Stimulated activated CD8-positive, alpha-beta memory T cell treated with anti-CD3 and anti-CD28 coated beads, Interleukin-15, amount 100 ng/mL, for 4 hours (primary cell): ENCODE data around the gene PHF10.
A peak's percentile ranks its signal among the peaks of the same experiment; 100 is the strongest.
"Not testable (repeated sequence)": the region's sequence is repeated elsewhere in the genome, so short reads cannot be mapped to it uniquely, and the experiment has no call there.

ENCODE experiments used
- DNase-seq, 2 donors: peaks; one replicate each; pipeline ENCODE4 v3.0.0-alpha.2; 2020; ENCODE audit warnings: low read depth in 2 of 2

PHF10 gene

DNA sequence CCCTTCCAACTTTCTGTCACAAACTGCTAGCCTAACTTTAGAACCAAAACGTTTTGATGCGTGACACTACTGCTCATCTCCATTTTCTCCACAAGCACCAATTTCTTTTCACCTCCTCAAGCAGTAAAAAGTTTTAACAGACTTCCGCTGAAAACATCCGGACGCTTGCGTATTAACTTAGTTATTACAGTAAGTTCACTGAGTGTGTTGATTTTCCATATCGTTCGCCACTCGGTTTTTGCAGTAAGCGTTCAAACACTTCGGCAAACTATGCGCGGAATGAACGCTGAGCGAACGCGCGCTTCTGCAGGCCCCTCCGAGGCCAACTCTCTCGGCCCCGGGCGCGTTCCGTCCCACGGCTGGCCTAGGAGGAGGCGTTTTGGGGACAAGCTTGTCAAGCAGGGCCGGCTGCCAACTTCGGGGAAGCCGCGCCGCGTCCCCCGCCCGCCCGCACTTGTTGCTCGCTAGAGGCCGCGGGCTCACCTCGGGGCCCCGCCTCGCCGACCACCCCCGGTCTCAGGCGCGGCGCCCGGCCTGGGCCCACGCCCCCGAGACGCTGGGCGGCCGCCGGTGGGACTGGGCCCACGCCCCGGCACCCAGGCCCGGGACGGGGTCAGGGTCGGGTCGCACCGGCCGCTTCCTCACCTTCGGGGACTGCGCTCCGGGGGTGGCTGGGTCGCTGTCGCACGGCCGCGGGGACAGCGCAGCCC is 945 bp downstream of the PHF10 start:
- DNase-seq = peak; percentile 37 to 56

DNA sequence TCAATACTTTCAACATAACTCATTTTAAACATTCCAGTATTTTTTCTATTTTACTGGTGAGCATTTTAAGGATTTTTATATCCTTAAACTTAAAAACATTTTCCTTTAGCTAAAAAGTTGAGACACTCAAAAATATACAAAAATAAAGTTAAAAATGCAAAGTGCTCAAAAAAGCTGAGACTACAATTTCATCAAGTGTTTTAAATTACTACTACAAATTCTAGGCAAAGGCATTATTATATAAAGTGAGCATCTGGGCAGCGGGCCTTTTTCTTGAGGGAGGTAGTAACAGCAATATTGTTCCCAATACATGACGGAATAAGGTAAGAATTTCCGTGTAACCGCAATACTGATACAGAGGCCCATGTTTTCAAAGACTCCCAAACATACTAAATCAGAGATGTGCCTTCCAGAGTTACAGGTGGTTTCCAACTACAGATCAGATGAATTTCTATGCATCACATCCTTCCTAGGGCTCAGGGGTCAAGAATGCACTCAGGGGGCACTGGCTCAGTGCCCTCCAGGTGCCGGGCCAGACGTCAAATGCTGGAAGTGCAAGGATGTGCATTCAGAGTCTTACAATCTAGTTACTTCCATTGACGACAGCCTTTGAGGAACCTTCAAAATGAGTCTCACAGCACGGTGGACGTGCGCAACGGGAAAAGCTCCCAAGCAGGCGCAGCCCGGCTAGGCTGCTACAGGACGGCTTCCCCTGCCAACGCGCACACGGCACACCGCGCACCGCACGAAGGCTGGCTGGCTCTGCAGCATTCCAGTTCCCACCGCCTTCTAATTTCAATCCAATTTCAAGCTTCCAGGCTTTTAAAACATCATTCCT is 1.7 kb downstream of the PHF10 start:
- DNase-seq = no peak

DNA sequence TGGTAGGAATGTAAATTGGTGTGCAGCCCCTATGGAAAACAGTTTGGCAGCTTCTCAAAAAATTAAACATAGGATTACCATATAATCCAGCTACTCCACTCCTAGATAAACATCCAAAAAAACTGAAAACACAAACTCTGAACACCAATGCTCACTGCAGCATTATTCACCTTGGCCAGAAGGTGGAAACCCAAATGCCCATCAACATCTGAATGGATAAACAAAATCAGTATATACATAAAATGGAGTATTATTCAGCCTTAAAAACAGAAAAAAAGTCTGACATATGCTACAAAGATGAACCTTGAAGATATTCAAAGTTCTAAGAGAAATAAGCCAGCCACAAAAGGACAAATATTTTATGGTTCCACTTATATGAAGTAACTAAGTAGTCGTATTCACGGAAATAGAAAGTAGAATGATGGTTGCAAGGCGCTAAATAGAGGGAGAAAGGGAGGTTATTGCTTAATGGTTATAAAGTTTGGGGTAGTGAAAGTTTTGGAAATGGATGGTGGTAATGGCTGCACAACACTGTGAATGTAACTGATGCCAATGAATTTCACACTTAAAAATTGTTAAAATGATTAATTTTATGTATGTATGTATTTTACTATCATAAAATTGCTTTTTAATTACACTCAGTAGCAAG is 4.0 kb downstream of the PHF10 start:
- DNase-seq = no peak

- no peak for DNase-seq
Measured at GRCh38 chr6:169719117-169719516, 5.2 kb downstream of the PHF10 start.

DNA sequence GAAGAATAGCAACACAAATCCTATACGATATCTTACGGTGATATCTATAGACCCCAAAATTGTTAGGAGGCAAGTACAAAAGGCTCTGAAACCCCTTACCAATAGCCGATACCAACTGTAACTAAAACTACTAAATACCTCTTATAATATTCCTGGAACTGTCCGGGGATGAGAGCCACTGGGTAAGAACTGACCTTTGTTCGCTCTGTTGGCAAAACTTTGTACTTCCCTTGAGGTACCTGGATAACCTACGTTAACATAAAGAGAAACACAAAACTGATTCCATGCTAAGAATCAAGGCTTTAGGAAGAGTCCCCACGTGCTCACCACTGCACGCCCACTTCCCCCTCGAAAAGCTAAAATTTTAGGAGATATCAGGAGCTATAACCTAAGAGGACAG is 9.7 kb downstream of the PHF10 start:
- DNase-seq = no peak

DNA sequence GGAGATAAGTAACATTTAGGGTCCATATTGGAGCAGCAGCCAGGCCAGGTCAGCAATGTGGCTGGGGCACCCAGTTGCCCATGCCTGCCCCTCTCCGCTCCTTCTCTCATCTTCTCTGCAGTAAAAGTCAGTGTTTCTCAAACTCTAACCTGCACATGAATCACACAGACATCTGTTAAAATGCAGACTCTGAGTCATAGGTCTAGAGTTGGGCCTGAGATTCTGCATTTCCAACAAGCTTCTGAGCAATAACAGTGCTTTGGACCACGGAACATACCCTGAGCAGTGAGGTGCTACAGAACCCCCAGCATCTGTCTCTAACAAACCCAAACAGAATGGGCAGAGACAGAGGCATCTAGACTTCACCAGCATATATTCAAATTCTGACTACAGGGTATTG is 10.1 kb downstream of the PHF10 start:
- DNase-seq = no peak

GRCh38 chr6:169710009-169710408 is 14.3 kb downstream of the PHF10 start:
- no peak for DNase-seq

DNA sequence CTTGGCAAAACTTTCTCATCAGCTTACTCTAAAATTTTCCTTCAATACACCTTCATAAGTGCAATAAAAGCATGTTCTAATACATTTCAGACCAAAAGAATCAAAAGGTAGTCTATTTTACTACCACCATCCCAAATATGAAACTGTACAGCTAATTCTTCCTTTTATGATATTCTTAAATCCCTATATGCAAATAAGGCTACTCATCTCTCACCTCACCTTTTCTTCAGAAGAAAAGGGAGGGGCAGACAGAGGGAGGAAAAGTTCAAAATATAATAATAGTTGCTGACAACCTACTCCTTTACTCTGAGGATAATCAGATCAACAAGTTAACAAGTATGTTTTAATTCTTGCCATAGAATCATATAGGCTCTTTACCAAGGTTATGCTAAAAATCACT is 15.0 kb downstream of the PHF10 start:
- DNase-seq = no peak

DNA sequence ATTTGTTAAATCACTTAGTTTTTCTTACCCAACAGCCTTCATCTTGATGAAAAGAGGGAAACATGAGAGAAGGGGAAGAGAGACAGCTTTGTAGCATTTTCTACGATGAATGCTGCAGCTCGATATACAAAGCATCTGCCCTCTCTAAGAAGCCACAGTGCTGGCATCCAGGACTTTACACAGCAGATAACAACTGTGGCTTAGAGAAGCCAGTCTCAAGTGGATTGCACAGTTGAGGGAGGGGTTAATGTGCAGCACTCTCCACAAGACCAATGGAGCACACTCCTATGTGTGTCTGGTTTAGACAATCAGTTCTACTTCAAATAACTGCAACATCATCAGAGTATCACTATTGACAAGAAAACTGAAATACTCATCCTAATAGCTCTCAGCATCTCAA is 16.5 kb downstream of the PHF10 start:
- no peak for DNase-seq

- DNase-seq = no peak
Measured at GRCh38 chr6:169702840-169703246, 21.5 kb downstream of the PHF10 start.

DNA sequence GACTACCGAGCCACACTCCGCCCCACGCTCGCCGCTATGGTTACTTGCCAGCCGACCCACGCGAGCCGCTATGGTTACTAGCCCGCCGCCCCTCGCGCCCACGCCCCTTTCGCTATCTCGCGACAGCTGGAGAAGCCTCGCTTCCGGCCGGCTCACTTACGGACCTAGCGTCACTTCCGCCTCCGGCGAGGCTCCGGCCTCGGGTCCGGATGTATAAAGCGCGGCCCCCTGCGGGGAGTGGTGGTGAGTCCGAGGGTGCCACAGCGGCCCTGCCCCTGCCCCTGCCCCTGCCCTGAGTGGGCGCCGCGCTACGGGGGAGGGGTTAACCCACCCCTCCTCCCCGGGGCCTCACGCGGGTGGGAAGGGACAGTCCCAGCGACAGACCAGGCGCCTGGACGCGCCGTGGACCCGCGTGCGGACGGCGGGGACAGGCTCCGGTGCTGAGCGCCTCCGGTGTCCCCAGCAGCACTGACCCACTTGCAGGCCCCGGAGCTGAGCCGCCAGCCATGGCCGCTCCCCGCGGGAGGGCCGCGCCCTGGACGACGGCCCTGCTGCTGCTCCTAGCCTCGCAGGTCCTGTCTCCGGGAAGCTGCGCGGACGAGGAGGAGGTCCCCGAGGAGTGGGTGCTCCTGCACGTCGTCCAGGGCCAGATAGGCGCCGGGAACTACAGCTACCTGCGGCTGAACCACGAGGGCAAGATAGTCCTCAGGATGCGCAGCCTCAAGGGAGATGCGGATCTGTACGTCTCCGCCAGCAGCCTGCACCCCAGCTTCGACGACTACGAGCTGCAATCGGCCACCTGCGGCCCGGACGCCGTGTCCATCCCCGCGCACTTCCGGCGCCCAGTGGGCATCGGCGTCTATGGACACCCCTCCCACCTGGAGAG is 22.1 kb downstream of the PHF10 start, which contains the start of the genes C6orf120 and WDR27:
C6orf120 (plus strand) TSS at position 173 of the 886 bp plus-strand sequence; CDS start at position 507, 334 bp downstream.
WDR27 (minus strand) TSS at position 76 of the 886 bp plus-strand sequence. CDS start 13,024 bp downstream, outside the sequence.
- peak; percentile 99 for DNase-seq

DNA sequence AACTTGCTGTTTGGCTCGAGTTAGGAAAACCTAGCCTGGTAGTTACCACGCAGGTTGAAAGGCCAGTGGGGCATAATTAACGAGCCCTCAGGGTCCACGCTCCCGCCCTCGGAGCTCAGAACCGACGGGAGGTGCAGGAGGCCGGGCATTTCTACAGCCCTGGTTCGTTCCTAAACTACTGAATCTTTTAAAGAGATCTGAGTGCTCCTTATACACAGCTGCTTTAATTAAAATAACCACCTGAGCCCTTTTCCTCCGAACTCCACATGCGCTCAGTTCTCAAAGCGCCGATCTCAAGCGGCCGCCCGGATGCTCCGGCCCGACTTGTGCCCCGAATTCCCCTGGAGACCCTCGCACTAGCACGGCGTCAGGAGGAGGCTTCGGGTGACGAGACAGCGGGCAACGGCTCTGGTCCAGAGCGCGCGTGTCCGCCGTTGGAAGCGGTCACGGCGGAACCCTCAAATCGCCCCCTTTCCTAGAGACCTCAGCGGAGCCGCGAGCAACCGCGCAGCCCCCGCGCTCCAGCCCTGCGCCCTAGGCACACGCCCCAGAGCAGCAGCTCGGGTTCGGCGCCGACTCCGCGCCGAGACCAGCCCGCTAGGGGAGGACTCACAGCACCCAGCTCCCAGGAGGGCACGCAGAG is 22.9 kb downstream of the PHF10 start:
- no peak for DNase-seq

DNA sequence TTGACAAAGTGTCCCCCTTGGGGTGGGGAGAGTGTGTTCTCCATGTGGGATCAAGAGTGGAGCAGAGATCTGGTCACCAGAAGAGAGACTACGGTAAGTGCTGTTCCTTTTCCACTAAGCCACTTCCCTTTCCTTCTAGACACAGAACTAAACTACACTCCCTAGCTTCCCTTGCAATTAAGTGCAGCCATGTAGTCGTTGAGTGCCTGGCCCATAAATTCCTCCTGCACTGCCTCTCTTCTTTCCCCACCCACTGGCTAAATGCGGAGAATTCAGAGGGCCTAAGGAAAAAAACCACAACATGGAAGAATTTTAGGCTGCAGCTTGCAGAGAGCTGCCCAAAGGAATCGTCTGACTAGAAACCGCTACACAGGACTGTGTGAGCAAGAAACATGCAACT is 24.0 kb downstream of the PHF10 start:
- DNase-seq = no peak

DNA sequence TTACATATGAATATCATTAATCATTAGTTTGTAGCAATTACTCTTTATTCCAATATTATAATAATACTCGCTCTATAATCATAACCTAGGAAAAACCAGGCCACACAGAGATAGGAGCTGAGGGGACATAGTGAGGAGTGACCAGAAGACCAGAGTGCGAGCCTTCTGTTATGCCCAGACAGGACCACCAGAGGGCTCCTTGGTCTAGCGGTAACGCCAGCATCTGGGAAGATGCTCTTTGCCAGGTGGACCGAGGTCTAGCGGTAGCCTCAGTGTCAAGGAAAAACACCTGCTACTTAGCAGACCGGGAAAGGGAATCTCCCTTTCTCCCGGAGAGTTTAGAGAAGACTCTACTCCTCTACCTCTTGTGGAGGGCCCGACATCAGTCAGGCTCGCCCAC is 27.2 kb downstream of the PHF10 start:
- not testable (repeated sequence) for DNase-seq

DNA sequence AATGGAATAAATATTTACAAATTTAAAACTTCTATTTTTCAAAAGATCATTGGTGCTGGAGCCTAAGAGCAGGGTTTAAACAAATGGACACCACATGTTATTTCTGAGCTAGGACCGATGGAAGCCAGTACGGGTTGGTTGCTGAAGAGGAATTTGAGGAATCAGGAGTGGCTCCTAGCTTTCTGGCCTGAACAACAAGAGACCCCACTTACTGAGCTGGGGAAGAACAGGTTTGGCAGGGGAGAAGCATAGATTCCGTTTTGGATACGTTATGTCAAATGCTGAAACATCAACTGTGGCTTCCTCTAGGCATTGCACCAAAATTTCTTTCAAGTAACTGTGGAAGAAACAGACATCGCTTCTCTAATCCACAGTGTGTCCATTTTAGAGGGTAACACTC is 29.2 kb downstream of the PHF10 start:
- DNase-seq = no peak

DNA sequence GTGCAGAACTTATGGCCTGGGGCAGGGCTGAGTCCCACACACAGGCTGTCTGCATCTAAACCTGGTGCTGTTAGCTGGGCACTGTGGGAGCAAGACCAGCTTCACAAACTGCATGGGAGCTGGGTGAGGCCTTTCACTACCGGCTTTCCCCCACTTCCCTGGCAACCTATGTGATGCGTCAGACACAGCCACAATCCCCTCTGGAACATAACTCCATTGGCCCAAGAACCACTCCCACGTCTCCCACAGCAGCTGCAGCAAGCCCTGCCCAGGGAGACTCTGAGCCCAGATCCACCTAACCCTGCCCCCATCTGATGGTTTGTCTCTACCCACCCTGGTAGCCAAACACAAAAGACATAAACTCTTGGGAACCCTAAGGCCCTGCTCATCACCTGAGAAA is 31.8 kb downstream of the PHF10 start:
- DNase-seq = no peak

DNA sequence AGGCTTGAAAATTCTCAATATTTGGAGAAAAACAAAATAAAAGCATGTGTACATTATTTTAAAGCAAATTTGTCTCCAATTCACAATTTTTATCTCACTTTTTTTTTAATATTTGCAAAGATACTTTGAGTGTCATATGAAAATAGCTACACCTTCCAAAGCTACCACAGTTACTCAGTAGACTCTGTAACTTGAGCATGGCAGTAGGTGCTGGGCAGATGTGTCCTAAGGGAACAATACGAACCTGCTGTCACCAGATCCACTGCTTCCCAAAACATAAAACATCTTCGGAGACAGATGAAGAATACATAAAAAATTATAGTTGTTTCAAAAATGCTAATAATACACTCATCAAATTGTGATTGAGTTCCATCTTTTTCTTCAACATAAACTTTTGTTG is 33.0 kb downstream of the PHF10 start:
- no peak for DNase-seq

DNA sequence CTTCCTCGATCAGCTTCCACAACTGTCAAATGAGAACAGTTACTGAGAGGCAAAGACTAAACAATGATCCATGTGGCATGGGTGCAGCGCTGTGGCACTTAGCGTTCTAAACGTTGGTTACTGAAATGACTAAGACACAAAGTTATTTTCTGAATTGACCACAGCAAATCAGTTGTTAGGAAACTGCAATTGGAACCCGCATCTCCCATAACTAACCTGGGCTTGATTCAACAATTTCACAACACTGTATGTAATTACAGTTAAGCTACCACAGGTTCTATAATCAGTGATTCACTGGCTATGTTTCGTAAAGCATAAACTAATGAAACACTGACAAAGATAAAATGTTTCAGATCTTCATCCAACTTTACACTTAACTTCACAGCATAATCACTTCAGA is 35.0 kb downstream of the PHF10 start:
- DNase-seq = no peak

DNA sequence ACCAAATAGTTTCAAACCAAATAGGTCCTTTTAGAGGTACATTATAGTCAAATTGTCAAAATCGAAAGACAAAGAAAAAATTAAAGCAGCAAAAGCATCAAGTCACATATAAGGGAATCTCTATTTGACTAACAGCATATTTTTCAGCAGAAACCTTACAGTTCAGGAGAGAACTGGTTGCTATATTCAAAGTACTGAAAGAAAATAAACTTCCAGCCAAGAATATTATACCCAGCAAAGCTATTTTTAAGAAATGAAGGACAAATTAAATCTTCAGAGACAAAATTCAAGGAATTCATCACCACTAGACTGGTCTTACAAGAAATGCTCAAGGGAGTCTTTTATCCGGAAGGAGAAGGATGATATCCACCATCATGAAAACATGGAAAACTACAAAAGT is 38.4 kb downstream of the PHF10 start:
- no peak for DNase-seq

- DNase-seq = no peak
Measured at GRCh38 chr6:169684056-169684455, 40.2 kb downstream of the PHF10 start.

DNA sequence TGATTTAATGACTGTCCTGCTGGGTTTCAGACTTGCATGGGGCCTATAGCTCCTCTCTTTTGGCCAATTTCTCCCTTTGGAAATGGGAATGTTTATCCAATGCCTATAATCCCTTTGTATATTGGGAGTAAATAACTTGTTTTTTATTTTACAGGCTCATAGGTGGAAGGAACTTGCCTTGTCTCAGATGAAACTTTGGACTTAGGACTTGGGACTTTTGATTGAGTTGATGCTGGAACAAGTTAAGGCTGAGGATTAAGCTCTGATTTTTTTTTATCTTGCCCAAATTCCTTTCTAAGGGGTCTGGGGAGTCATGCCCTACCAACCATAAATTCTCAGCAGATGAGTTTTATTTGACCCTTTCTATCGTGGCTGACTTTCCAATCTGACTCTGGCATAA is 46.0 kb downstream of the PHF10 start:
- DNase-seq = no peak
